Measurements from ENCODE around the gene GAB3. TPM values are rescaled to one million over a fixed set of nuclear protein-coding genes. Genes with fewer than 3 reads are reported as not detected.

Gene GAB3
- total and polyA plus RNA-seq, 4 donors = 0.66 to 10.4 (median 1.6) TPM

- TF ChIP-seq JUND (IDR thresholded peaks at IDR 0.05) (no peak), EGR1 (IDR thresholded peaks at IDR 0.05; ENCODE audit: low read depth in 2 of 2) (peak in 1 of 2 donors; percentile 19), SP1 (IDR thresholded peaks at IDR 0.05) (peak; percentile 42), FOXA1 (IDR thresholded peaks at IDR 0.05) (peak; percentile 14), RAD21 (IDR thresholded peaks at IDR 0.05) (peak in 1 of 2 donors; percentile 29)
Observed at GRCh38 chrX:154762537-154763296, 11.8 kb upstream of the GAB3 start, which contains the start of gene DKC1 (continued).

- Histone ChIP-seq H3K27ac (ENCODE audit: low read depth in 1 of 2, low read length in 2 of 2) (peak overlapping the region; percentile 64 to 75), H3K9me3 (ENCODE audit: control insufficient read depth in 4 of 4, low read length in 3 of 4) (no peaks in the 10 kb centered on the region), H3K4me1 (ENCODE audit: control insufficient read depth in 4 of 4, insufficient read depth in 4 of 4, low read length in 3 of 4) (peaks cover 0 to 11% (median 5%) of the 10 kb centered on the region in 4 donors), H3K9ac (ENCODE audit: low read depth in 1 of 2, low read length in 2 of 2) (peak overlapping the region; percentile 33 to 47), H3K4me3 (ENCODE audit: low read depth in 1 of 3, low read length in 3 of 3) (peak overlapping the region; percentile 50 to 62 (median 54)), H3K36me3 (ENCODE audit: control insufficient read depth in 4 of 4, insufficient read depth in 3 of 4, low read depth in 1 of 4, low read length in 3 of 4) (peaks cover 3 to 14% (median 13%) of the 10 kb centered on the region in 4 donors), H3K27me3 (ENCODE audit: control insufficient read depth in 4 of 4, insufficient read depth in 4 of 4, low read length in 3 of 4) (no peaks in the 10 kb centered on the region)
- 3% methylated on average over 11 of the region's 11 CpGs for WGBS
- DNase-seq (ENCODE audit: low spot score) = no peak
- TF ChIP-seq RXRA (IDR thresholded peaks at IDR 0.05) (peak in 1 of 2 donors; percentile 20), MAX (IDR thresholded peaks at IDR 0.05) (peak; percentile 8), YY1 (IDR thresholded peaks at IDR 0.05) (no peak)
Observed at GRCh38 chrX:154761977-154762536, 11.2 kb upstream of the GAB3 start.

GRCh38 chrX:154758696-154759095 is 7.8 kb upstream of the GAB3 start:
- H3K4me3 ChIP-seq (ENCODE audit: low read depth in 1 of 3, low read length in 3 of 3) = no peak overlapping the region
- no peaks in the 10 kb centered on the region for H3K36me3 ChIP-seq (ENCODE audit: control insufficient read depth in 4 of 4, insufficient read depth in 3 of 4, low read depth in 1 of 4, low read length in 3 of 4)
- no peaks in the 10 kb centered on the region for H3K27me3 ChIP-seq (ENCODE audit: control insufficient read depth in 4 of 4, insufficient read depth in 4 of 4, low read length in 3 of 4)
- no peak overlapping the region for H3K27ac ChIP-seq (ENCODE audit: low read depth in 1 of 2, low read length in 2 of 2)
- WGBS = 92% methylated on average over 4 of the region's 4 CpGs
- no peak for DNase-seq (ENCODE audit: low spot score)
- TF ChIP-seq ZBTB33 (IDR thresholded peaks at IDR 0.05) = no peak
- TF ChIP-seq TAF1 (conservative IDR thresholded peaks at IDR 0.05) = no peak
- no peak for TF ChIP-seq HNF4G (IDR thresholded peaks at IDR 0.05)
- TF ChIP-seq MAX (IDR thresholded peaks at IDR 0.05) = no peak
- TF ChIP-seq ATF3 (IDR thresholded peaks at IDR 0.05) = no peak
- TF ChIP-seq FOXA2 (IDR thresholded peaks at IDR 0.05) = no peak
- no peak for TF ChIP-seq SP1 (IDR thresholded peaks at IDR 0.05)
- TF ChIP-seq HNF4A (conservative IDR thresholded peaks at IDR 0.05) = no peak
- peaks cover 0 to 11% (median 5%) of the 10 kb centered on the region in 4 donors for H3K4me1 ChIP-seq (ENCODE audit: control insufficient read depth in 4 of 4, insufficient read depth in 4 of 4, low read length in 3 of 4)
- no peaks in the 10 kb centered on the region for H3K9me3 ChIP-seq (ENCODE audit: control insufficient read depth in 4 of 4, low read length in 3 of 4)
- no peak overlapping the region for H3K9ac ChIP-seq (ENCODE audit: low read depth in 1 of 2, low read length in 2 of 2)
